Natural killer cell (primary cell): ENCODE results near the gene DLST. TPM values are rescaled to one million over a fixed set of nuclear protein-coding genes. Genes with fewer than 3 reads are reported as not detected.

ENCODE experiments used
- ATAC-seq, 3 donors: fragments of 150-1000 bp in 2 of 3; fragments of 200-7000 bp in 1 of 3; cut with Tn5 transposase; 1 replicate in 1 of 3; 2 replicates in 2 of 3; pipeline ENCODE4 v1.10.0; 2021; ENCODE audit warnings: mild to moderate bottlenecking in 2 of 3, moderate library complexity in 2 of 3
- DNase-seq, 2 donors: peaks; one replicate each; pipeline versions ENCODE4 v3.0.0 to v3.0.0-alpha.2; 2013 to 2021; ENCODE audit warnings: mixed read lengths in 1 of 2
- H3K27ac ChIP-seq: one replicate; pipeline ENCODE4 v1.5.1; 2013; ENCODE audit warnings: mild to moderate bottlenecking, low read length
- H3K27me3 ChIP-seq: one replicate; pipeline ENCODE4 v1.6.1; 2013; ENCODE audit warnings: low read length; ENCODE audit not compliant: control insufficient read depth, insufficient read depth
- H3K36me3 ChIP-seq: one replicate; pipeline ENCODE4 v1.6.1; 2013; ENCODE audit warnings: low read length; ENCODE audit not compliant: control insufficient read depth, insufficient read depth
- H3K4me1 ChIP-seq: one replicate; pipeline ENCODE4 v1.6.1; 2013; ENCODE audit warnings: low read length; ENCODE audit not compliant: control insufficient read depth, insufficient read depth
- H3K4me3 ChIP-seq: one replicate; pipeline ENCODE4 v1.5.1; 2013; ENCODE audit warnings: low read length
- H3K9me3 ChIP-seq: one replicate; pipeline ENCODE4 v1.6.1; 2013; ENCODE audit warnings: low read length; ENCODE audit not compliant: control insufficient read depth, insufficient read depth
- H3K27ac Mint-ChIP-seq, 2 donors: one replicate each; pipeline ENCODE4 v1.8.0; 2022; ENCODE audit warnings: mild to moderate bottlenecking in 2 of 2, mixed read lengths in 2 of 2, moderate library complexity in 1 of 2
- H3K27me3 Mint-ChIP-seq, 2 donors: one replicate each; pipeline ENCODE4 v1.8.0; 2022; ENCODE audit warnings: low read depth in 2 of 2, mixed read lengths in 2 of 2
- H3K36me3 Mint-ChIP-seq: one replicate; pipeline ENCODE4 v1.8.0; 2022; ENCODE audit warnings: mixed read lengths
- H3K4me1 Mint-ChIP-seq, 2 donors: one replicate each; pipeline ENCODE4 v1.8.0; 2022; ENCODE audit warnings: mixed read lengths in 2 of 2
- H3K4me3 Mint-ChIP-seq: one replicate; pipeline ENCODE4 v1.8.0; 2022; ENCODE audit warnings: mild to moderate bottlenecking, moderate library complexity, mixed read lengths
- H3K9me3 Mint-ChIP-seq, 2 donors: one replicate each; pipeline ENCODE4 v1.8.0; 2022; ENCODE audit warnings: mixed read lengths in 2 of 2
- CTCF ChIP-seq: fragments of 200-600 bp; IDR thresholded peaks from one replicate; pipeline ENCODE4 v1.8.0; 2022; ENCODE audit warnings: antibody characterized with exemption
- WGBS: methylation state at CpG from one replicate; pipeline ENCODE4 v1.1.7; 2013; ENCODE audit warnings: missing lambda C conversion rate; ENCODE audit not compliant: insufficient coverage; 5-methylcytosine and 5-hydroxymethylcytosine counted together
- intact Hi-C: fragments of 100-400 bp; cut with micrococcal nuclease; formaldehyde crosslinking; loops from one replicate; pipeline ENCODE4 v1.14.2; 2022
- total RNA-seq, 4 donors: library from RNA; stranded (reverse); fragments of 120-200 nt in 1 of 4; gene quantifications; one replicate each; pipeline versions ENCODE4 v1.2.3 to v1.2.4, GENCODE V29; 2013 to 2022

Gene DLST
- 100 to 1,000 TPM; 161 to 180 (median 163) TPM for total RNA-seq
- total RNA-seq (2013): 81.2 TPM

GRCh38 chr14:74881431-74882102 lies at the start of gene DLST:
Gene DLST (plus strand): TSS chr14:74881916. CDS start chr14:74881954, 38 bp downstream.
- peak within 1 kb of the TSS; percentile 61 for H3K4me3 ChIP-seq
- no peaks in the 10 kb centered on the region for H3K9me3 ChIP-seq
- Mint-ChIP-seq H3K9me3 (no peaks in the 10 kb centered on the region), H3K4me1 (peaks cover 57 to 58% of the 10 kb centered on the region in 2 donors), H3K27me3 (no peaks in the 10 kb centered on the region), H3K27ac (peak within 1 kb of the TSS; percentile 97 to 98), H3K4me3 (peak within 1 kb of the TSS; percentile 100), H3K36me3 (peaks cover 9% of the 10 kb centered on the region)
- H3K36me3 ChIP-seq: peaks cover 13% of the 10 kb centered on the region
- ATAC-seq (peak; percentile 91 to 95 (median 95)), DNase-seq (peak; percentile 87 to 91)
- intact Hi-C loops: loop anchor here (2.0 kb wide), 1 partner anchor 43 kb away; no protein-coding TSS in a partner anchor
- no peak for TF ChIP-seq CTCF
- peaks cover 31% of the 10 kb centered on the region for H3K4me1 ChIP-seq
- WGBS: under 1% methylated on average over 53 of the region's 53 CpGs
- H3K27ac ChIP-seq: peak within 1 kb of the TSS; percentile 61
- no peaks in the 10 kb centered on the region for H3K27me3 ChIP-seq

- H3K27me3 ChIP-seq: no peaks in the 10 kb centered on the region
- H3K9me3 ChIP-seq: no peaks in the 10 kb centered on the region
- H3K4me3 ChIP-seq: no peak overlapping the region
- intact Hi-C loops: no loop called here
- H3K4me1 ChIP-seq: no peaks in the 10 kb centered on the region
- Mint-ChIP-seq H3K4me3 (no peak overlapping the region), H3K4me1 (peaks cover 15 to 17% of the 10 kb centered on the region in 2 donors), H3K36me3 (peaks cover 19% of the 10 kb centered on the region), H3K27ac (no peak overlapping the region), H3K27me3 (no peaks in the 10 kb centered on the region), H3K9me3 (no peaks in the 10 kb centered on the region)
- DNase-seq: no peak
- TF ChIP-seq CTCF: no peak
- H3K36me3 ChIP-seq: peaks cover 43% of the 10 kb centered on the region
- ATAC-seq: no peak
- WGBS: 97% methylated on average over 3 of the region's 4 CpGs
- H3K27ac ChIP-seq: no peak overlapping the region
Observed at GRCh38 chr14:74832849-74833248, 48.9 kb upstream of the DLST start.

GRCh38 chr14:74834692-74835392 lies 46.9 kb upstream of the DLST start:
- Mint-ChIP-seq H3K27ac (peak overlapping the region; percentile 0 to 28), H3K9me3 (no peaks in the 10 kb centered on the region), H3K27me3 (no peaks in the 10 kb centered on the region), H3K4me3 (no peak overlapping the region), H3K36me3 (peaks cover 8% of the 10 kb centered on the region), H3K4me1 (peaks cover 25 to 28% of the 10 kb centered on the region in 2 donors)
- intact Hi-C loops: no loop called here
- 96% methylated on average over 4 of the region's 5 CpGs for WGBS
- H3K27ac ChIP-seq: no peak overlapping the region
- H3K36me3 ChIP-seq: peaks cover 33% of the 10 kb centered on the region
- TF ChIP-seq CTCF: no peak
- no peaks in the 10 kb centered on the region for H3K9me3 ChIP-seq
- H3K27me3 ChIP-seq: no peaks in the 10 kb centered on the region
- no peak overlapping the region for H3K4me3 ChIP-seq
- ATAC-seq: no peak
- H3K4me1 ChIP-seq: peaks cover 6% of the 10 kb centered on the region
- no peak for DNase-seq
